ENCODE results near the gene CCDC117.

CCDC117 gene

GRCh38 chr22:28773461-28773867 is 969 bp downstream of the CCDC117 start:
- peaks cover 28% of the 10 kb centered on the region for H3K36me3 ChIP-seq (ENCODE audit: control insufficient read depth, insufficient read depth, low read length, severe bottlenecking)
- peak overlapping the region; percentile 90 for H3K9ac ChIP-seq (ENCODE audit: low read length)
- H3K4me3 ChIP-seq (ENCODE audit: low read length): peak overlapping the region; percentile 92
- no peak for DNase-seq (ENCODE audit: low read depth)
- H3K9me3 ChIP-seq (ENCODE audit: control insufficient read depth, low read length): no peaks in the 10 kb centered on the region
- peaks cover 11% of the 10 kb centered on the region for H3K4me1 ChIP-seq (ENCODE audit: control insufficient read depth, insufficient read depth, low read length)
- no peaks in the 10 kb centered on the region for H3K27me3 ChIP-seq (replicated peaks; ENCODE audit: control insufficient read depth, insufficient read depth, low read length)

- peak overlapping the region; percentile 92 for H3K4me3 ChIP-seq (ENCODE audit: low read length)
- peak overlapping the region; percentile 90 for H3K9ac ChIP-seq (ENCODE audit: low read length)
- H3K9me3 ChIP-seq (ENCODE audit: control insufficient read depth, low read length): no peaks in the 10 kb centered on the region
- DNase-seq (ENCODE audit: low read depth): no peak
- peaks cover 15% of the 10 kb centered on the region for H3K4me1 ChIP-seq (ENCODE audit: control insufficient read depth, insufficient read depth, low read length)
- H3K36me3 ChIP-seq (ENCODE audit: control insufficient read depth, insufficient read depth, low read length, severe bottlenecking): peaks cover 28% of the 10 kb centered on the region
- H3K27me3 ChIP-seq (replicated peaks; ENCODE audit: control insufficient read depth, insufficient read depth, low read length): no peaks in the 10 kb centered on the region
Measured at GRCh38 chr22:28774378-28774777, 1.9 kb downstream of the CCDC117 start.

DNA sequence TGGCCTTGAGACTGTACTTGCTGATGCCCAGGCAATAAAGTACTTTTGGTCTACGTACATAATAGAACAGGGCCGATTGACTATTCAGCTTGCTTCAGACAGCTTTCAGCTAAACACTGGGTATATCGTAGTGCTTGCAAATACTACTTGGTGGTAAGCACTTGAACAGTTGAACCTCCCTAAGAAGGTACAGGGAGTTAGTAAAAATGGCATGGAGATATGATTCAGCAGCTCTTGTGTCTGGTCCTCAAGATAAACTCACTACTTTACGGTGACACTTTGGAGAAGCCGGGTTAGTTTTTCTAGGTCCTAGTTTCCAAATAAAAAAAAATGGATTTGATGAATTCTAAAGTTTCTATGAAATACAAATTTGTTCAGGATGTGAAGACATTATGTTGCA is 7.3 kb downstream of the CCDC117 start:
- no peak for DNase-seq (ENCODE audit: low read depth)
- Histone ChIP-seq H3K4me1 (ENCODE audit: control insufficient read depth, insufficient read depth, low read length) (peaks cover 5% of the 10 kb centered on the region), H3K4me3 (ENCODE audit: low read length) (no peak overlapping the region), H3K9me3 (ENCODE audit: control insufficient read depth, low read length) (no peaks in the 10 kb centered on the region), H3K27me3 (replicated peaks; ENCODE audit: control insufficient read depth, insufficient read depth, low read length) (no peaks in the 10 kb centered on the region), H3K36me3 (ENCODE audit: control insufficient read depth, insufficient read depth, low read length, severe bottlenecking) (peaks cover 65% of the 10 kb centered on the region), H3K9ac (ENCODE audit: low read length) (no peak overlapping the region)

GRCh38 chr22:28780296-28780695 is 7.8 kb downstream of the CCDC117 start:
- no peak overlapping the region for H3K9ac ChIP-seq (ENCODE audit: low read length)
- no peak overlapping the region for H3K4me3 ChIP-seq (ENCODE audit: low read length)
- peaks cover 5% of the 10 kb centered on the region for H3K4me1 ChIP-seq (ENCODE audit: control insufficient read depth, insufficient read depth, low read length)
- peaks cover 65% of the 10 kb centered on the region for H3K36me3 ChIP-seq (ENCODE audit: control insufficient read depth, insufficient read depth, low read length, severe bottlenecking)
- H3K9me3 ChIP-seq (ENCODE audit: control insufficient read depth, low read length): no peaks in the 10 kb centered on the region
- H3K27me3 ChIP-seq (replicated peaks; ENCODE audit: control insufficient read depth, insufficient read depth, low read length): no peaks in the 10 kb centered on the region
- no peak for DNase-seq (ENCODE audit: low read depth)

GRCh38 chr22:28783786-28784671 is 11.5 kb downstream of the CCDC117 start:
- Histone ChIP-seq H3K9ac (ENCODE audit: low read length) (no peak overlapping the region), H3K27me3 (replicated peaks; ENCODE audit: control insufficient read depth, insufficient read depth, low read length) (no peaks in the 10 kb centered on the region), H3K4me1 (ENCODE audit: control insufficient read depth, insufficient read depth, low read length) (peaks cover 8% of the 10 kb centered on the region), H3K4me3 (ENCODE audit: low read length) (no peak overlapping the region), H3K36me3 (ENCODE audit: control insufficient read depth, insufficient read depth, low read length, severe bottlenecking) (peaks cover 77% of the 10 kb centered on the region), H3K9me3 (ENCODE audit: control insufficient read depth, low read length) (no peaks in the 10 kb centered on the region)
- DNase-seq (ENCODE audit: low read depth): no peak

DNA sequence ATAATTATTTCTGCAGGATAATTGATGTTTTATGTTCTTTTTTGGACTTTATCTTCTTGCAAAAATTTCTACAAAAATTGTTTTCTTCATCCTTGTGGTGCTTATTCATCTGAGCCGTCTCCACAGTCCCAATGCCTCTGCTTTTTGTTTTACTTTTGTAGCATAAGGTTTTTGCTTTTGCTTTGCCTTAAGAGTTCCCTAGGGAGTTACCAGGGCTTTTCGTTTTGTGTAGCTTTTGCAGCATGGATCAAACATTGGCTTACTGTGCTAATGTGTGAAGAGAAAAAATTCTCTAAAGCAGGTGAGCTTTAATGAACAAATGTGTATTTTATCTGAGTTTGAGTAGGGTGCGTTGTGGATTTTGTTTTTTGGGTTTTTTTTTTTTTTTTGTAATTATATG is 16.1 kb downstream of the CCDC117 start:
- no peaks in the 10 kb centered on the region for H3K9me3 ChIP-seq (ENCODE audit: control insufficient read depth, low read length)
- H3K36me3 ChIP-seq (ENCODE audit: control insufficient read depth, insufficient read depth, low read length, severe bottlenecking): peaks cover 51% of the 10 kb centered on the region
- peaks cover 8% of the 10 kb centered on the region for H3K4me1 ChIP-seq (ENCODE audit: control insufficient read depth, insufficient read depth, low read length)
- H3K27me3 ChIP-seq (replicated peaks; ENCODE audit: control insufficient read depth, insufficient read depth, low read length): no peaks in the 10 kb centered on the region
- no peak overlapping the region for H3K4me3 ChIP-seq (ENCODE audit: low read length)
- H3K9ac ChIP-seq (ENCODE audit: low read length): no peak overlapping the region
- no peak for DNase-seq (ENCODE audit: low read depth)

DNA sequence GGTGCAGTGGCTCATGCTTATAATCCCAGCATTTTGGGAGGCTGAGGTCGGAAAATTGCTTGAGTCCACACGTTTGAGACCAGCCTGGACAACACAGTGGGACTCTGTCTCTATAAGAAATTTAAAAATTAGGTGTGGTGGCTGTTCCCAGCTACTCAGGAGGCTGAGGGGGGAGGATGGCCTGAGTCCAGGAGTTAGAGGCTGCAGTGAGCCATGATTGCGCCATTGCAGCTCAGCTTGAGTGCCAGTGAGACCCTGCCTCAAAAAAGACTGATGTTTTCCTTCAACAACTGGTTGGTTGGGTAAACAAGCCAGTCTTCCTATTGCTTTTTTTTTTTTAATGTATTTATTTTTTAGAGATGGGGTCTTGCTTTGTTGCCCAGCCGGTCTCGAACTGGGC is 18.6 kb downstream of the CCDC117 start:
- no peaks in the 10 kb centered on the region for H3K9me3 ChIP-seq (ENCODE audit: control insufficient read depth, low read length)
- H3K4me3 ChIP-seq (ENCODE audit: low read length): no peak overlapping the region
- DNase-seq (ENCODE audit: low read depth): no peak
- H3K9ac ChIP-seq (ENCODE audit: low read length): no peak overlapping the region
- H3K36me3 ChIP-seq (ENCODE audit: control insufficient read depth, insufficient read depth, low read length, severe bottlenecking): peaks cover 50% of the 10 kb centered on the region
- H3K27me3 ChIP-seq (replicated peaks; ENCODE audit: control insufficient read depth, insufficient read depth, low read length): no peaks in the 10 kb centered on the region
- H3K4me1 ChIP-seq (ENCODE audit: control insufficient read depth, insufficient read depth, low read length): peaks cover 19% of the 10 kb centered on the region

DNA sequence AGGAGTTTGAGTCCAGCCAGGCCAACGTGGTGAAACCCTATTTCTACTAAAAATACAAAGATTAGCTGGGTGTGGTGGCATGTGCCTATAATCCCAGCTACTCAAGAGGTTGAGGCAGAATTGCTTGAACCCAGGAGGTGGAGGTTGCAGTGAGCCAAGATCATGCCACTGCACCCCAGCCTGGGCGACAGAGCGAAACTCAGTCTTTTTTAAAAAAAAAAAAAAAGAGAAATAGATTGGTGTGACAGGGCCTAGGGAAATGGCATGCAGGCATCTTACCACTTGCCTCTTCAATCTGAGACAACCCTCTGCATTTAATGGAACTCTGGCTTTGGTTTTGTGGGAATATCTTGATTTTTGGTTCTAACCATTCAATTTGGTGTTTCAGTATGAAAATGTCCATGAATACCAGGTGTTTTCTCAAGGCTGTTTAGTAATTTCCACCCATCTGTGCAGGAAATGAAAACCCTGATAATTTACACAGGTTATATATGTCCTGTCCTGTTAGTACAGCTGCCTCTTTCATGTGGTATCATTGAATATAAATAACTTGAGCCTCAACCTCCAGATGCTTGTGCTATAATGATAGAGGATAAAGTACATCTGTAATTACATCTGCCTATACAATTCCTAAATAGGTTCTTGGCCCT is 19.5 kb downstream of the CCDC117 start:
- peaks cover 50% of the 10 kb centered on the region for H3K36me3 ChIP-seq (ENCODE audit: control insufficient read depth, insufficient read depth, low read length, severe bottlenecking)
- H3K4me3 ChIP-seq (ENCODE audit: low read length): no peak overlapping the region
- H3K9ac ChIP-seq (ENCODE audit: low read length): no peak overlapping the region
- H3K9me3 ChIP-seq (ENCODE audit: control insufficient read depth, low read length): no peaks in the 10 kb centered on the region
- H3K27me3 ChIP-seq (replicated peaks; ENCODE audit: control insufficient read depth, insufficient read depth, low read length): no peaks in the 10 kb centered on the region
- DNase-seq (ENCODE audit: low read depth): no peak
- peaks cover 27% of the 10 kb centered on the region for H3K4me1 ChIP-seq (ENCODE audit: control insufficient read depth, insufficient read depth, low read length)

DNA sequence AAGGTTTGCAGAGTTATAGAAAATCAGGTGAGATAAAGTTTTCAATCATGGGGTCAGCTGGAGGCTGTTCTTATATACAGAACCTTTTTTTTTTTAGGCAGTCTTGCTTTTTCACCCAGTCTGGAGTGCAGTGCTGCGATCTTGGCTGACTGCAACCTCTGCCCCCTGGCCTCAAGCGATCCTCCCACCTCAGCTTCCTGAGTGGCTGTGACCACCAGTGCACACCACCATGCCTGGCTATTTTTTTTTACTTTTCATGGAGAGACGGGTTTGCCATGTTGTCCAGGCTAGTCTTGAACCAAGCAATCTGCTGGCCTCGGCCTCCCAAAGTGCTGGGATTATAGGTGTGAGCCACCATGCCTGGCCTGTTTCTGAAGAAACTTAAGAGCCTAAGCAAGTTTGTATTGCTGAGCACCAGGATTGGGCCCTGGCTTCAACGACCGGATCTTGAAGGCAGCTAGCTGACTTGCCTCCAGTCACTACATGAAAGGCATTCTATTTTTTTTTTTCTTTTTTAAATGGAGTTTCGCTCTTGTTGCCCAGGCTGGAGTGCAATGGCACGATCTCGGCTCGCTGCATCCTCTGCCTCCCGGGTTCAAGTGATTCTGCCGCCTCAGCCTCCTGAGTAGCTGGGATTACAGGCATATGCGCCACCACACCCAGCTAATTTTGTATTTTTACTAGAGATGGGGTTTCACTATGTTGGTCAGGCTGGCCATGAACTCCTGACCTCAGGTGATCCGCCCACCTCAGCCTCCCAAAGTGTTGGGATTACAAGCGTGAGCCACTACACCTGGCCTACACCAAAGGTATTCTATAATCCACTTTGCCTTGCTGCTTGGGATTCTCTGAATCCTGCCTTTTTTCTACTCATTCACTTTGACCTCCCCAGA is 20.2 kb downstream of the CCDC117 start:
- H3K36me3 ChIP-seq (ENCODE audit: control insufficient read depth, insufficient read depth, low read length, severe bottlenecking): peaks cover 49% of the 10 kb centered on the region

GRCh38 chr22:28793976-28794584 is 21.6 kb downstream of the CCDC117 start:
- H3K9me3 ChIP-seq (ENCODE audit: control insufficient read depth, low read length): no peaks in the 10 kb centered on the region
- H3K4me1 ChIP-seq (ENCODE audit: control insufficient read depth, insufficient read depth, low read length): peaks cover 37% of the 10 kb centered on the region
- no peak for DNase-seq (ENCODE audit: low read depth)
- peaks cover 48% of the 10 kb centered on the region for H3K36me3 ChIP-seq (ENCODE audit: control insufficient read depth, insufficient read depth, low read length, severe bottlenecking)
- no peak overlapping the region for H3K9ac ChIP-seq (ENCODE audit: low read length)
- no peak overlapping the region for H3K4me3 ChIP-seq (ENCODE audit: low read length)
- H3K27me3 ChIP-seq (replicated peaks; ENCODE audit: control insufficient read depth, insufficient read depth, low read length): no peaks in the 10 kb centered on the region

More for the DNA sequence above, 20.2 kb downstream of the CCDC117 start:
- no peaks in the 10 kb centered on the region for H3K27me3 ChIP-seq (replicated peaks; ENCODE audit: control insufficient read depth, insufficient read depth, low read length)
- no peak overlapping the region for H3K4me3 ChIP-seq (ENCODE audit: low read length)
- H3K4me1 ChIP-seq (ENCODE audit: control insufficient read depth, insufficient read depth, low read length): peaks cover 33% of the 10 kb centered on the region
- no peak for DNase-seq (ENCODE audit: low read depth)
- H3K9me3 ChIP-seq (ENCODE audit: control insufficient read depth, low read length): no peaks in the 10 kb centered on the region
- no peak overlapping the region for H3K9ac ChIP-seq (ENCODE audit: low read length)

Data from adipocyte (in vitro differentiated cells).